DND-41 (cell line): ENCODE data around the gene EDEM3.

Source experiments
- ATAC-seq: fragments of 200-7000 bp; cut with Tn5 transposase; 3 replicates; pipeline ENCODE4 v1.9.1; 2021; ENCODE audit warnings: low read depth; ENCODE audit not compliant: insufficient read depth
- DNase-seq: peaks from one replicate; pipeline ENCODE4 v3.0.0-alpha.2; 2020
- H2AFZ ChIP-seq: 2 replicates; pipeline ENCODE4 v1.6.0; 2012; ENCODE audit warnings: low read depth, low read length
- H3K27ac ChIP-seq: 2 replicates; pipeline ENCODE4 v1.5.1; 2012; ENCODE audit warnings: low read length, inconsistent platforms
- H3K27me3 ChIP-seq: fragments of 200-600 bp; sonication (generic); 2 replicates; pipeline ENCODE4 v1.6.0; 2012; ENCODE audit warnings: low read length, mild to moderate bottlenecking, inconsistent platforms; ENCODE audit not compliant: insufficient read depth, poor library complexity
- H3K36me3 ChIP-seq: 2 replicates; pipeline ENCODE4 v1.5.1; 2012; ENCODE audit warnings: low read length, inconsistent platforms; ENCODE audit not compliant: insufficient read depth
- H3K4me1 ChIP-seq: 2 replicates; pipeline ENCODE4 v1.5.1; 2012; ENCODE audit warnings: mild to moderate bottlenecking, low read length; ENCODE audit not compliant: insufficient read depth
- H3K4me2 ChIP-seq: 2 replicates; pipeline ENCODE4 v1.6.0; 2012; ENCODE audit warnings: mild to moderate bottlenecking, moderate library complexity, low read length, inconsistent platforms; ENCODE audit not compliant: insufficient read depth
- H3K4me3 ChIP-seq, 2 experiments: fragments of 200-600 bp in 1 of 2; shearing (Covaris generic) in 1 of 2; 2 replicates each; pipeline ENCODE4 v1.5.1; 2012 to 2016; ENCODE audit warnings: inconsistent platforms in 2 of 2, low read length in 2 of 2, mild to moderate bottlenecking in 2 of 2, low read depth in 1 of 2, moderate library complexity in 1 of 2
- H3K79me2 ChIP-seq: 2 replicates; pipeline ENCODE4 v1.6.0; 2012; ENCODE audit warnings: low read length, inconsistent platforms; ENCODE audit not compliant: insufficient read depth
- H3K9ac ChIP-seq: 2 replicates; pipeline ENCODE4 v1.6.0; 2012; ENCODE audit warnings: low read depth, mild to moderate bottlenecking, inconsistent platforms, low read length, moderate library complexity
- H3K9me3 ChIP-seq: 2 replicates; pipeline ENCODE4 v1.5.1; 2012; ENCODE audit warnings: low read length, moderate library complexity, mild to moderate bottlenecking, inconsistent platforms; ENCODE audit not compliant: insufficient read depth, severe bottlenecking
- H4K20me1 ChIP-seq: 2 replicates; pipeline ENCODE4 v1.6.0; 2012; ENCODE audit warnings: low read length; ENCODE audit not compliant: insufficient read depth
- EZH2 ChIP-seq: IDR thresholded peaks from 3 replicates; pipeline ENCODE4 v1.6.1; 2012; ENCODE audit warnings: borderline replicate concordance, low read depth, mild to moderate bottlenecking, moderate library complexity, low read length, inconsistent platforms; ENCODE audit not compliant: severe bottlenecking
- TF ChIP-seq, protein P1 (sequence below): IDR thresholded peaks from 2 replicates; pipeline ENCODE4 v1.5.1; 2012; ENCODE audit warnings: borderline replicate concordance, low read length, moderate library complexity, mild to moderate bottlenecking; ENCODE audit not compliant: poor library complexity, severe bottlenecking; ENCODE audit errors: extremely low read depth

The EDEM3 gene

DNA sequence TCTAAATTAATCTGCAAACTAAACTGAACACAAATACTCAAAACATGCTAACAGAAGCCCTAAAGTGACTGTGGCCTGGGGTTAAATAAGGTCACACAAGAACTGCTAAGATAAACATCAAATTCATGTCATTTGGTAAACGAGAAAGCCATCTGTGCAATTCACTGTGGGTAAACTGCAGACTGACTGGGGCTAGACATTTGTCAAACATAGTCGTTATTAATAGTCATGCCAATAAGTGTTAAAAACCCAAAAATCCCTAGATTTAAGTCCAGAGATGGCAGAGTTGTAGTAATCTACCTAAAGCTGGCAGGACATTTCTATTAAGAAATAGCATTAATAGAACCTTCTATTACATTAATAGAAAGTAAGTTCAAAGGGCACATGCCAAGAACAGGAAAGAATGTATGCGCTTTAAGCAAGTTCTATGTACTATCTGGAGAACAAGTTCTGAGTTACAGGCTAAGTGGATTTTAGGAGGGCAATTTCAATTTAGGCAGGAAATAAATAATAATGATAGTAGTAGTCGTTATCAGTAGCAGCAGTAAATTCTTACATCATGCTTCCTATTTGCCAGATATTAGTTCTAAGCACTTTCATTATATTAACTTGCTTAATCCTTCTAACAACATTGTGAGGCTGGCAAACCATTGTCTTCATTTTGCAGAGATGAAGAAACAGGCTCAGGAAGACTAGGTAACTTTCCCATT is 8.6 kb downstream of the EDEM3 start:
- Histone ChIP-seq H2AFZ (0 out of 2 replicates have a peak overlapping the region, but pooled peaks have one; percentile 8), H3K36me3 (0 out of 2 replicates have a peak, but pooled peaks cover 12% of the 10 kb centered on the region), H3K27me3 (no peaks in the 10 kb centered on the region), H4K20me1 (no peaks in the 10 kb centered on the region), H3K27ac (peak overlapping the region; percentile 77), H3K4me2 (peak overlapping the region; percentile 50), H3K79me2 (peaks cover 34% of the 10 kb centered on the region), H3K4me1 (peaks cover 61% of the 10 kb centered on the region), H3K9me3 (no peaks in the 10 kb centered on the region), H3K4me3 (no peak overlapping the region), H3K9ac (peak overlapping the region; percentile 20)
- TF ChIP-seq EZH2: no peak
- TF ChIP-seq, protein P1, sequence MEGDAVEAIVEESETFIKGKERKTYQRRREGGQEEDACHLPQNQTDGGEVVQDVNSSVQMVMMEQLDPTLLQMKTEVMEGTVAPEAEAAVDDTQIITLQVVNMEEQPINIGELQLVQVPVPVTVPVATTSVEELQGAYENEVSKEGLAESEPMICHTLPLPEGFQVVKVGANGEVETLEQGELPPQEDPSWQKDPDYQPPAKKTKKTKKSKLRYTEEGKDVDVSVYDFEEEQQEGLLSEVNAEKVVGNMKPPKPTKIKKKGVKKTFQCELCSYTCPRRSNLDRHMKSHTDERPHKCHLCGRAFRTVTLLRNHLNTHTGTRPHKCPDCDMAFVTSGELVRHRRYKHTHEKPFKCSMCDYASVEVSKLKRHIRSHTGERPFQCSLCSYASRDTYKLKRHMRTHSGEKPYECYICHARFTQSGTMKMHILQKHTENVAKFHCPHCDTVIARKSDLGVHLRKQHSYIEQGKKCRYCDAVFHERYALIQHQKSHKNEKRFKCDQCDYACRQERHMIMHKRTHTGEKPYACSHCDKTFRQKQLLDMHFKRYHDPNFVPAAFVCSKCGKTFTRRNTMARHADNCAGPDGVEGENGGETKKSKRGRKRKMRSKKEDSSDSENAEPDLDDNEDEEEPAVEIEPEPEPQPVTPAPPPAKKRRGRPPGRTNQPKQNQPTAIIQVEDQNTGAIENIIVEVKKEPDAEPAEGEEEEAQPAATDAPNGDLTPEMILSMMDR: no peak
- ATAC-seq: peak; percentile 75
- DNase-seq: peak; percentile 21

DNA sequence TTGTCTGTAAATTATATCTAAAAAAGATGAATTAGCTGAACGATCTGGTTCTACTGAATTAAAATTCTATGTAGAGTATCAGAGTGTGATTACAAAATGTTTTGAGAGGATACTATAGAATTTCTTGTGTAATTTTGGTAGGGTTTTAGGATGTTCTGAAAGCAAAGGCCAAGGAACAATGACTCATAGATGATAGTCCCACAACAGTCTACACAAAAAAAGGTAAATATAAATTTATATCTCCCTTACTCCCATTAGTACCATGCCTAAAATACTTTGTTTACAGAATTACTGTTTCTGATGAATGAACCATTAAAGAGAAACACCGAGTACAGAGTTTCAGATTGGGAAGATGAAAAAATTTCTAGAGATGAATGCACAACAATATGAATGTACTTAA is 9.5 kb downstream of the EDEM3 start:
- H3K4me1 ChIP-seq: peaks cover 60% of the 10 kb centered on the region
- no peak overlapping the region for H3K4me3 ChIP-seq
- ATAC-seq (no peak), DNase-seq (no peak)
- H3K79me2 ChIP-seq: peaks cover 29% of the 10 kb centered on the region
- TF ChIP-seq EZH2: no peak
- TF ChIP-seq, protein P1: no peak
- peak overlapping the region; percentile 77 for H3K27ac ChIP-seq
- 0 out of 2 replicates have a peak overlapping the region, but pooled peaks have one; percentile 50 for H3K4me2 ChIP-seq
- no peak overlapping the region for H3K9ac ChIP-seq
- no peaks in the 10 kb centered on the region for H3K9me3 ChIP-seq
- H3K36me3 ChIP-seq: 0 out of 2 replicates have a peak, but pooled peaks cover 12% of the 10 kb centered on the region
- no peak overlapping the region for H2AFZ ChIP-seq
- no peaks in the 10 kb centered on the region for H3K27me3 ChIP-seq
- no peaks in the 10 kb centered on the region for H4K20me1 ChIP-seq

DNA sequence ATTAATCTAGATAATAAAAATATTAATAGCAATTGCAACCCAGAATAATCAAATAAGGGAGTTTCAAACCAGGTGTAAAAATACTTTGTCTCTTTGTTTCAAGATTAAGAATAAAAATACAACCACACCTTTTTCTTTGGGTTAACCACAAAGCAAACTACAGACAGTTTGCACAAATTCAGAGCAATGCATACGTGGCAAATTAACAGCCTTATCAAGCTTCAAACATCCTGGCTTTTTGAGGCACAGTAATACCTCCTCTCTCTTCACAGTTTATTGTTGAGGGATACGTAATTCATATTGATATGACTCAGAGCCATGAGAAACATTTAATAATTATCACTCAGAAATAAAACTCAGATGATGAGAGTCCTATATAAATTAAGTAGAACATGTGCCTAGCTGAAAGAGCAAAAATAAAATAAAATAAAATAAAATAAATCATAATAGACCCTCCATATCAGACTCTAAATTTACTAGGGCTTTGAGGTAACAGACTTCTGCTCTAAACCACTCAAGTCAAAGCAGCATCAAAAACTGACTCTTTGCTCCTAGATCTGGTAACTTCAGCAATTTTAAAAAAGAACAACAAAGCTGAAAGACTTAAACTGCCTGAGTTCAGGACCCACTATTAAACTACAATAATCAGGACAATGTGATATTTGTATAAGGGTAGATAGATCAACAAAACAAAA is 11.4 kb downstream of the EDEM3 start:
- no peak for TF ChIP-seq EZH2
- TF ChIP-seq, protein P1: no peak
- Histone ChIP-seq H3K9me3 (no peaks in the 10 kb centered on the region), H3K9ac (peak overlapping the region; percentile 26), H3K4me2 (peak overlapping the region; percentile 29; the same call in 1 of the 2 replicates), H3K36me3 (0 out of 2 replicates have a peak, but pooled peaks cover 12% of the 10 kb centered on the region), H3K4me3 (no peak overlapping the region), H3K27ac (peak overlapping the region; percentile 62; the same call in 1 of the 2 replicates), H2AFZ (no peak overlapping the region), H3K79me2 (peaks cover 23% of the 10 kb centered on the region), H4K20me1 (no peaks in the 10 kb centered on the region), H3K27me3 (no peaks in the 10 kb centered on the region), H3K4me1 (peaks cover 57% of the 10 kb centered on the region)
- DNase-seq: peak; percentile 15
- ATAC-seq: peak; percentile 82
